Lung (tissue), 12 donors: Measurements from ENCODE around the gene GRIA1. TPM values are rescaled to one million over a fixed set of nuclear protein-coding genes. Genes with fewer than 3 reads are reported as not detected.

Source experiments
- ATAC-seq: fragments of 200-7000 bp; cut with Tn5 transposase; one replicate; pipeline ENCODE4 v1.9.1; 2020; ENCODE audit warnings: moderate number of reproducible peaks; ENCODE audit not compliant: insufficient read depth, low FRiP score
- DNase-seq, 3 donors: peaks; one replicate each; pipeline ENCODE4 v3.0.0-alpha.2; 2013 to 2017
- H3K27ac ChIP-seq, 2 donors: one replicate each; pipeline ENCODE4 v1.5.1; 2013; ENCODE audit warnings: mild to moderate bottlenecking in 2 of 2, moderate library complexity in 2 of 2, control low read depth in 1 of 2, inconsistent platforms in 1 of 2, low read depth in 1 of 2, low read length in 1 of 2
- H3K27me3 ChIP-seq, 3 donors: one replicate each; pipeline ENCODE4 v1.5.1; 2013; ENCODE audit warnings: low read length in 2 of 3; ENCODE audit not compliant: control insufficient read depth in 3 of 3, insufficient read depth in 3 of 3
- H3K36me3 ChIP-seq, 4 donors: one replicate each; pipeline ENCODE4 v1.5.1; 2013; ENCODE audit warnings: low read length in 4 of 4, mild to moderate bottlenecking in 1 of 4, moderate library complexity in 1 of 4; ENCODE audit not compliant: control insufficient read depth in 4 of 4, insufficient read depth in 4 of 4
- H3K4me1 ChIP-seq, 5 donors: one replicate each; pipeline ENCODE4 v1.5.1; 2013; ENCODE audit warnings: low read length in 5 of 5, mild to moderate bottlenecking in 2 of 5, moderate library complexity in 1 of 5; ENCODE audit not compliant: control insufficient read depth in 5 of 5, insufficient read depth in 5 of 5
- H3K4me3 ChIP-seq: one replicate; pipeline ENCODE4 v1.5.1; 2013; ENCODE audit warnings: mild to moderate bottlenecking, control low read depth, moderate library complexity
- H3K9ac ChIP-seq, 2 donors: one replicate each; pipeline ENCODE4 v1.5.1; 2013; ENCODE audit warnings: low read length in 2 of 2, control low read depth in 1 of 2; ENCODE audit not compliant: insufficient read depth in 1 of 2
- H3K9me3 ChIP-seq, 4 donors: one replicate each; pipeline ENCODE4 v1.5.1; 2013; ENCODE audit warnings: low read length in 3 of 4, mild to moderate bottlenecking in 1 of 4, moderate library complexity in 1 of 4; ENCODE audit not compliant: control insufficient read depth in 4 of 4, insufficient read depth in 3 of 4
- WGBS, 2 donors: extraction: QIAGEN DNeasy Blood & Tissue Kit; methylation state at CpG; one replicate each; pipeline ENCODE4 v1.1.7; 2013; 5-methylcytosine and 5-hydroxymethylcytosine counted together
- polyA plus RNA-seq, 2 donors: library from polyadenylated mRNA; stranded (reverse); fragments of 200-250 nt; gene quantifications; one replicate each; pipeline ENCODE4 v1.2.1, GENCODE V29; 2013
- total RNA-seq, 2 donors: library from RNA; depleted of rRNA in 1 of 2; stranded (reverse); fragments of >200 nt in 1 of 2; gene quantifications; one replicate each; pipeline ENCODE4 v1.2.1, GENCODE V29; 2014 to 2021
- TF ChIP-seq, protein P1 (sequence below): IDR thresholded peaks from 2 replicates; pipeline ENCODE4 v1.5.1; 2012; ENCODE audit warnings: mild to moderate bottlenecking; ENCODE audit errors: control extremely low read depth, extremely low read depth
- donor health status: control.
- donor health status: control.
- donor health status: Bipolar disorder and iron deficiency.
- donor health status: healthy.
- donor health status: DM: yes; HTN: yes; CAD: no.

GRIA1 gene
- total and polyA plus RNA-seq, 4 donors = 1.1 to 12.5 (median 2.0) TPM

DNA sequence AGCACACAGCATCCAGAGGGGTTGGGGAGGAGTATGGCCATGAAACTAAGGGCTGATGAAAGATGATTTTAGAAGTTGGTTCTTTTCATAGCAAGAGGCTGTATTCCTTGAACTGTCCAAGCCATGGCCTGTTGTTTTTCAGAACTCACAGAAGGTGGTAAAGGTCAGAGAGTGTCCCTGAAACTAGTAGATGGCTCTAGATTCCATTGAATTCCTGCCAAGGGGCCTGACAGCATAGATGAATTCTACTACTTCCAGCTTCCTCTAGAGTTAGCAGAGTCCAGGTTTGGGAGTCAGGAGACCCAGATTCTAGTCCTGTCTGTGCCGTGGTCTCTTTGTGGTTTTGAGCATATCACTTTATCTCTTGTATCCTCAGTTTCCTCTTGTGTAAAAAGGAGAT is 101.6 kb downstream of the GRIA1 start:
- Histone ChIP-seq H3K4me3 (no peak overlapping the region), H3K27ac (no peak overlapping the region), H3K27me3 (peaks cover 0 to 2% (median 0%) of the 10 kb centered on the region in 3 donors), H3K4me1 (no peaks in the 10 kb centered on the region), H3K9ac (no peak overlapping the region), H3K9me3 (no peaks in the 10 kb centered on the region), H3K36me3 (no peaks in the 10 kb centered on the region)
- WGBS, 2 donors = 55 to 71% methylated on average over 1 of the region's 1 CpG
- TF ChIP-seq, protein P1, sequence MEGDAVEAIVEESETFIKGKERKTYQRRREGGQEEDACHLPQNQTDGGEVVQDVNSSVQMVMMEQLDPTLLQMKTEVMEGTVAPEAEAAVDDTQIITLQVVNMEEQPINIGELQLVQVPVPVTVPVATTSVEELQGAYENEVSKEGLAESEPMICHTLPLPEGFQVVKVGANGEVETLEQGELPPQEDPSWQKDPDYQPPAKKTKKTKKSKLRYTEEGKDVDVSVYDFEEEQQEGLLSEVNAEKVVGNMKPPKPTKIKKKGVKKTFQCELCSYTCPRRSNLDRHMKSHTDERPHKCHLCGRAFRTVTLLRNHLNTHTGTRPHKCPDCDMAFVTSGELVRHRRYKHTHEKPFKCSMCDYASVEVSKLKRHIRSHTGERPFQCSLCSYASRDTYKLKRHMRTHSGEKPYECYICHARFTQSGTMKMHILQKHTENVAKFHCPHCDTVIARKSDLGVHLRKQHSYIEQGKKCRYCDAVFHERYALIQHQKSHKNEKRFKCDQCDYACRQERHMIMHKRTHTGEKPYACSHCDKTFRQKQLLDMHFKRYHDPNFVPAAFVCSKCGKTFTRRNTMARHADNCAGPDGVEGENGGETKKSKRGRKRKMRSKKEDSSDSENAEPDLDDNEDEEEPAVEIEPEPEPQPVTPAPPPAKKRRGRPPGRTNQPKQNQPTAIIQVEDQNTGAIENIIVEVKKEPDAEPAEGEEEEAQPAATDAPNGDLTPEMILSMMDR = no peak
- no peak for DNase-seq
- no peak for ATAC-seq

DNA sequence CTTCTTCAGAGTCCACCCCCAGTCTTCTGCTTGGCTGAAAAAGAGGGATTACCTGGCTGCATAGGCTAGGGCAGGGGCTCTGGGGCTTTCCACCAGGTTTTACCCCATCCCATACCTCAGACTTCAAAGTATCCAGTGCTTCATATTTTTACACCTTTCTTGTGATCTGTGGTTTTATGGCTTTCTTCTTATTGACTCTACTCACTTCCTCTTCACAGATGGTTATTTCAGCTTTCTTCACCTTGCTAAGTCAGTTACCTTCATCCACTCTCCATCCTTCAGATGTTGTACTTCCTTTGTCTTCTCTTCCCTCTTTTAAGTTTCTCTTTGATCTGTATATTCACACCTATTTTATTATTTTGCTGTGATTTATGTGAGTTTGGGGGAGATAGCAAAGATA is 104.3 kb downstream of the GRIA1 start:
- peaks cover 0 to 2% (median 0%) of the 10 kb centered on the region in 3 donors for H3K27me3 ChIP-seq
- H3K9ac ChIP-seq = no peak overlapping the region
- ATAC-seq (no peak), DNase-seq (no peak)
- H3K4me1 ChIP-seq = no peaks in the 10 kb centered on the region
- no peaks in the 10 kb centered on the region for H3K36me3 ChIP-seq
- H3K9me3 ChIP-seq = no peaks in the 10 kb centered on the region
- no peak overlapping the region for H3K27ac ChIP-seq
- TF ChIP-seq, protein P1 = no peak
- no peak overlapping the region for H3K4me3 ChIP-seq

DNA sequence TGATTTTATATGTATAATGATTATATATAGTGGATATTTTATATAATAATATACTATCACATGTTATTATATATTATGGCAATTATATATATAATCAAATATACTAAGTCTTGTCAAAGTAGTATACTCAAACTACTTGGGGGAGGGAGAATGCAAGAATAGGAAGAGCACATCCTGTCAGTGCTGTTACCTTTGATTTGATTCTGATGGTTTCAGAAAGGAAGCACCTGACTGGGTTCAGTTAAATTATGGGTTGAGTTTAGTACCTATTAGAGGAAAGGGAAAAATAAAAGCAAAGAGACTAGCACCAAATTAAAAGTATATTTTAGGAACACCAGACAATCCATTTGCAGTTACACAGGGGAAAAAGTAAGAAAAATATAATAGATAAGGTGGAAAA is 107.6 kb downstream of the GRIA1 start:
- Histone ChIP-seq H3K36me3 (no peaks in the 10 kb centered on the region), H3K9ac (no peak overlapping the region), H3K4me3 (no peak overlapping the region), H3K27me3 (peaks cover 0 to 2% (median 0%) of the 10 kb centered on the region in 3 donors), H3K27ac (no peak overlapping the region), H3K4me1 (no peaks in the 10 kb centered on the region), H3K9me3 (no peaks in the 10 kb centered on the region)
- TF ChIP-seq, protein P1 = no peak
- DNase-seq (no peak), ATAC-seq (no peak)

DNA sequence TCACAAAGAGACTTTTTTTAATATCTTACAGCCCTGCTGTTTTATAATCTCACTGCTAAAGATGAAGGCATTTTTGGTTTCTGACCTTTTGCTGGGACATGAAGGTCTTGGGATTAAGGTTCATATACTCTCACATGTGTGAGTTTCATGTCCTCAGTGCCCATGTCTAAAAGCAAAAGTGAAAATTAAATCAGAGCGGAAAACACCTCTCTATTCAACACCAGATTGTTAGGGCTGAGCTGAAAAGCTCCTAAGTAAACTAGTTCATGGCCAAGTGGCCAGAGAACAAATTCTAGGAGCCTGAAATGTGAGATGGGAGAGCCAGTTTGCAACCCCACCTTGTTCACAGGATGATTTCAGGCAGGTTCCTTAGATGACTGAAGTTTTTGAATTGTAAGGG is 110.9 kb downstream of the GRIA1 start:
- no peaks in the 10 kb centered on the region for H3K9me3 ChIP-seq
- TF ChIP-seq, protein P1 = no peak
- H3K27ac ChIP-seq = no peak overlapping the region
- no peaks in the 10 kb centered on the region for H3K4me1 ChIP-seq
- 48 to 84% methylated on average over 1 of the region's 1 CpG for WGBS, 2 donors
- DNase-seq (peak in 1 of 3 donors; percentile 20), ATAC-seq (no peak)
- no peak overlapping the region for H3K4me3 ChIP-seq
- H3K9ac ChIP-seq = no peak overlapping the region
- H3K27me3 ChIP-seq = no peaks in the 10 kb centered on the region
- no peaks in the 10 kb centered on the region for H3K36me3 ChIP-seq
